ENCODE data around the gene PRSS27.

DNA sequence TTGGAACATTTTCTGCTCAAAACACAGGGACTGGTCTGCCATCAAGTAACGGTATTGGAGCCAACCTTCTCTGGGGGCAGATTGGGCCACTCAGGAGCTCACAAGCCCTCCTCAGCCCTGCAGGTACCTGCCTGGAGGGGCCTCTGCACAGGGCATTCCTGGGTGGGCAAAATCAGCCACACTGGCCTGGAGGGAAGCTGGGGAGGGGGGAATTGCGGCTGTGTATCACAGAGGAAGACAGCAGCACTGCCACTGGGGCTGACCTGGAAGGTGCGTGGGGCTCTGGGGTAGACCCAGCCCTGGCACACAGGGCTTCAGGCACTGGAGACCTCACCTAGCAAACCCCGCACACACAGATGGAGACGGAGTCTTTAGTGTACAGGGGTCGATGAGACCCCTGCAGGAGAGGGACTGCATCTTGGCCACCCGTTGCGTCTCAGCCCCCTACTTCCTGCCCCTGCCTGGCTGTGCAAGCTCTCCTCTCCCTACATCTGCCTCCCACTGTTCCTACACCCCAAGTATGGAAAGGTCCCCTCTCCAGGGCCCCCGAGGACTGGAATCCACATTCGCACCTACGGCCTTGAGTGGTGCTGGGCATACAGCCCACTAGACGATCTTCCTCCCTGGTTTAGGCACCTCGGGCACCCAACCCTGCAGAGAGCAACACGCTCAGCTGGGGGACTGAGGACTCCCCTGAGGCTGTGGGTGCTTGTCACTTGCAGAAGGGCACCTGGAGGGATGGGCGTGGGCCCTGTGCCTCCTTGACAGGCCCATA lies 25.3 kb upstream of the PRSS27 start:
- TF ChIP-seq POLR2A (IDR thresholded peaks at IDR 0.05), result no peak
- TF ChIP-seq CTCF (IDR thresholded peaks at IDR 0.05 in 4 of 5, conservative IDR thresholded peaks at IDR 0.05 in 1 of 5), result no peak
